Kidney (tissue), 14 donors: ENCODE measurements around the gene NFAM1. TPM values are rescaled to one million over a fixed set of nuclear protein-coding genes. Genes with fewer than 3 reads are reported as not detected.
A peak's percentile ranks its signal among the peaks of the same experiment; 100 is the strongest.

Experiments used
- DNase-seq, 5 donors: peaks; one replicate each; pipeline ENCODE4 v3.0.0-alpha.2; 2013 to 2020
- FAIRE-seq: peaks from 2 replicates; lab custom pipeline; 2012; peaks lifted over from hg19 to GRCh38; lab: Jason Lieb, UNC
- H3K27ac ChIP-seq, 2 donors: one replicate each; pipeline ENCODE4 v1.7.0; 2013; ENCODE audit warnings: low read depth in 2 of 2, low read length in 2 of 2, inconsistent platforms in 1 of 2
- H3K27me3 ChIP-seq: one replicate; pipeline ENCODE4 v1.7.1; 2013; ENCODE audit warnings: low read length, inconsistent platforms; ENCODE audit not compliant: control insufficient read depth, insufficient read depth
- H3K36me3 ChIP-seq, 3 donors: one replicate each; pipeline versions ENCODE4 v1.7.0 to v1.7.1; 2013; ENCODE audit warnings: low read length in 3 of 3, control low read depth in 1 of 3, inconsistent platforms in 1 of 3; ENCODE audit not compliant: insufficient read depth in 3 of 3, control insufficient read depth in 2 of 3
- H3K4me1 ChIP-seq, 3 donors: one replicate each; pipeline versions ENCODE4 v1.7.0 to v1.7.1; 2013; ENCODE audit warnings: low read length in 3 of 3, inconsistent platforms in 1 of 3, low read depth in 1 of 3; ENCODE audit not compliant: control insufficient read depth in 2 of 3, insufficient read depth in 2 of 3
- H3K4me3 ChIP-seq, 3 donors: one replicate each; pipeline versions ENCODE4 v1.7.0 to v1.8.1; 2013; ENCODE audit warnings: low read length in 3 of 3, control low read depth in 1 of 3, inconsistent platforms in 1 of 3
- H3K9ac ChIP-seq, 3 donors: one replicate each; pipeline versions ENCODE4 v1.7.0 to v1.7.1; 2013; ENCODE audit warnings: low read length in 3 of 3, control low read depth in 1 of 3, inconsistent platforms in 1 of 3
- H3K9me3 ChIP-seq, 3 donors: one replicate each; pipeline versions ENCODE4 v1.7.0 to v1.7.1; 2013; ENCODE audit warnings: low read length in 3 of 3, control low read depth in 1 of 3, inconsistent platforms in 1 of 3; ENCODE audit not compliant: control insufficient read depth in 2 of 3, insufficient read depth in 1 of 3
- CTCF ChIP-seq: IDR thresholded peaks from 3 replicates; pipeline ENCODE4 v1.5.1; 2012; ENCODE audit warnings: mild to moderate bottlenecking, moderate library complexity, borderline replicate concordance; ENCODE audit not compliant: insufficient read depth; ENCODE audit errors: extremely low read depth
- intact Hi-C: fragments of 100-400 bp; cut with DNase I; formaldehyde crosslinking; loops from one replicate; pipeline ENCODE4 v1.11.1; 2022
- polyA plus RNA-seq: library from polyadenylated mRNA; stranded (reverse); fragments of 350-450 nt; fragmentation: Illumina TruSeq; extraction: RNeasy Lipid Tissue Mini Kit (QIAGEN cat#74804); gene quantifications from one replicate; pipeline ENCODE4 v1.2.3, GENCODE V29; 2014; ENCODE audit warnings: low read depth, low replicate concordance; ENCODE audit not compliant: insufficient read depth
- total RNA-seq: library from RNA; stranded (reverse); fragmentation: NEBNext Ultra II Directional; extraction: Animal tissue kit (Norgen Biotek cat#: 25700); gene quantifications from one replicate; pipeline ENCODE4 v1.2.1, GENCODE V29; 2021
- donor health status: control.
- donor health status: control.
- donor health status: control.
- donor health status: control.
- donor health status: control.
- donor health status: DM: yes; HTN: yes; CAD: no.
- donor health status: Normal renal cell carcinoma (clear cell type).

The NFAM1 gene
- total and polyA plus RNA-seq, 2 donors from 2014 or later: 0.60 to 7.9 TPM

- H3K27me3 ChIP-seq: no peaks in the 10 kb centered on the region
- H3K9me3 ChIP-seq: no peaks in the 10 kb centered on the region
- H3K4me1 ChIP-seq: peaks cover 2 to 10% (median 9%) of the 10 kb centered on the region in 3 donors
- intact Hi-C loops: no loop called here
- peak in 2 of 5 donors; percentile 52 to 53 for DNase-seq
- H3K4me3 ChIP-seq: no peak overlapping the region
- no peak overlapping the region for H3K27ac ChIP-seq
- H3K9ac ChIP-seq: no peak overlapping the region
- no peak for TF ChIP-seq CTCF
- H3K36me3 ChIP-seq: no peaks in the 10 kb centered on the region
- no peak for FAIRE-seq
Measured at GRCh38 chr22:42364604-42365110, 67.5 kb downstream of the NFAM1 start.

GRCh38 chr22:42363892-42364291 lies 68.3 kb downstream of the NFAM1 start:
- DNase-seq (no peak), FAIRE-seq (no peak)
- Histone ChIP-seq H3K9ac (no peak overlapping the region), H3K4me3 (no peak overlapping the region), H3K27me3 (no peaks in the 10 kb centered on the region), H3K27ac (no peak overlapping the region), H3K36me3 (no peaks in the 10 kb centered on the region), H3K4me1 (peaks cover 2 to 10% (median 6%) of the 10 kb centered on the region in 3 donors), H3K9me3 (no peaks in the 10 kb centered on the region)
- intact Hi-C loops: no loop called here
- TF ChIP-seq CTCF: no peak

GRCh38 chr22:42361523-42361922 lies 70.7 kb downstream of the NFAM1 start:
- intact Hi-C loops: no loop called here
- DNase-seq: no peak

More at GRCh38 chr22:42361523-42361922, 70.7 kb downstream of the NFAM1 start:
- H3K4me1 ChIP-seq: peaks cover 2 to 10% (median 2%) of the 10 kb centered on the region in 3 donors
- H3K27me3 ChIP-seq: no peaks in the 10 kb centered on the region
- FAIRE-seq: no peak
- H3K27ac ChIP-seq: no peak overlapping the region
- no peaks in the 10 kb centered on the region for H3K9me3 ChIP-seq
- no peak overlapping the region for H3K4me3 ChIP-seq
- no peak for TF ChIP-seq CTCF
- no peak overlapping the region for H3K9ac ChIP-seq
- no peaks in the 10 kb centered on the region for H3K36me3 ChIP-seq
